Skin of body (tissue), 2 donors: ENCODE results near the gene USP1. TPM values are rescaled to one million over a fixed set of nuclear protein-coding genes. Genes with fewer than 3 reads are reported as not detected.

ENCODE experiments used
- DNase-seq: peaks from one replicate; lab custom pipeline; 2025; lab: John Stamatoyannopoulos, UW
- total RNA-seq: library from RNA; depleted of rRNA; stranded (reverse); fragments of >200 nt; gene quantifications from one replicate; pipeline ENCODE4 v1.2.3, GENCODE V29; 2014

The USP1 gene
- total RNA-seq, 1 donor from 2014 or later: 45.2 TPM

DNA sequence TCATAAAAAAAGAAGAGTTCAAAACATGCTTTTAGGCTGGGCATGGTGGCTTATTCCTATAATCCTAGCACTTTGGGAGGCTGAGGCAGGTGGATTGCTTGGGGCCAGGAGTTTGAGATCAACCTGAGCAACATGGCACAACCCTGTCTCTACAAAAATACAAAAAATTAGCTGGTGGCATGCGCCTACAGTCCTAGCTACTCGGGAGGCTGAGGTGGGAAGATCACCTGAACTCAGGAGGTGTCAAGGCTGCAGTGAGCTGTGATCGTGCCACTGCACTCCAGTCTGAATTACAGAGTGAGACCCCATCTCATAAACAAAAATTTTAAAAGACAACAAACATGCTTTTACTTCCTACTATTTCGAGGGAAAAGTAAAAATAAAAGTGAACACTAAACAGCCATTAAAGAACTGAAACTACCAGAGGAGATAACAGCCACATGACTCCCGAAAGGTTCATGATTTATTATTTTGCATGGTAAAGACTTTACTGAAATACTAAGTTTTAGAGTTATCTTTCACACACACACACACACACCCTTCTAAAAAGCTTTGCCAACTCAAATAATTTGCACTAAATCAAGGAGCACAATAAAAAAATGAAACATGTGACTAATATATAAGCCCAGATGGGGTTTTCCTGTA, 48.1 kb downstream of the USP1 start:
- no peak for DNase-seq

GRCh38 chr1:62487956-62488355, 51.1 kb downstream of the USP1 start:
- DNase-seq: no peak

DNA sequence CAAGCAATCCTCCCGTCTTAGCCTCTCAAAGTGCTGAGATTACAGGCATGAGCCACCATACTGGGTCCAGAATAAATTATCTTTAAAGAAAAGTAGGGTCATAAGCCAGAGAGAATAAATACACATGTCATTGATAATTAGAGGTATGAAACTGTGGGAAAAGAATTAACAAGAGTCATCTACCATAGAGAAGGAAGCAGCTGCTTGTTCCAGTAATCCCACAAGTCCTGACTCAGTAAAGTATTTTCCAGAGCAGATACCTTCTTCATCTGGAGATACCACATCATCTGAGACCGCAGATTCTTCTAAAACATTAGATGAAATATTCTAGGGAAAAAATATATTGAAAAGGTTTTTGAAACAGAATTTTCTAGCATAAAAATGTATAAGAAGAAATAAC, 55.7 kb downstream of the USP1 start:
- no peak for DNase-seq

DNA sequence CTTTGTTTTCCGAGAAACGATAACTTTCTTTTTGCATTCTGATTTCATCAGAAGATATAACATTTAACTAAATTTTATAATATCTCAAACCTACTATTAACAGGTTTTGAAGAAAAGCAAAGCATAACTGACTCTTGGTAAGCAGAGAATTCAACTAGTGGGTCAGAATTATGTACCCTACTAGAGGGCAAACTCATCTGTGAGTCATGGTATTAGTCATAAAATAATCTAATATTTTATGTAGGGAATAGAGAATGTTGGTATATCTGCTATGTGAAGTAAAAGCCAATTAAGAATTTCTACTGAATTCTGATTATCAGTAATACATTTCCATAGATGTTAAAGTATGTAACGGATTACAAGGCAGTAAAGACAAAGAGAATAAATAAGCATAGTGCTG, 56.8 kb downstream of the USP1 start:
- DNase-seq: no peak

- no peak for DNase-seq
These were observed 57.3 kb downstream of the USP1 start for GRCh38 chr1:62494137-62494536.

DNA sequence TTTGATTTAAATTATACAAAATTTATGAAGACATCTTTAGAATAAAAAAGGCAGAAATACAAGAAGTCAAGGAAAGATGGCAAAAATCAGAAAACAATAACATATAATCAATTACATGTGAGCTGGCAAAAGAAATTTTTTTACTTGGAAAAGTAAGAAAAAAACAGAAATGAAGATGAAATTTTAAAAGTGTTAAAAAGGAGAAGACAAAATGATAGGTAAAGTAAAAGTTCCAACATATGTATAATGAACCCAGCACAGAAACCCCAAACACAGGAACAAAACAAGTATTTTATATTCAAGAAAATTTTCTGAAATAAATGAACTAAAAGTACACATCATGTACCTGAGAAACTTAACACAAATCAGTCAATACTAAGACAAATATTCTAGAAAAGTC, 63.4 kb downstream of the USP1 start:
- DNase-seq: no peak

Other genes with a start within 250 kb of the USP1 start
- gene L1TD1, start 242.2 kb upstream of the USP1 start, total RNA-seq: 1.5 TPM
- 10.1 TPM for gene KANK4, start 117.6 kb upstream of the USP1 start, total RNA-seq
- not detected for gene ANGPTL3, start 160.5 kb downstream of the USP1 start, total RNA-seq